ENCODE data around the gene ANKS1B.

Gene ANKS1B

GRCh38 chr12:99711246-99711645, 273.5 kb downstream of the ANKS1B start:
- TF ChIP-seq CTCF (IDR thresholded peaks at IDR 0.05; ENCODE audit: low read depth, low read length) = no peak
- no peak for DNase-seq (ENCODE audit: extremely low read depth, low read depth)

GRCh38 chr12:99709619-99710018, 275.1 kb downstream of the ANKS1B start:
- TF ChIP-seq CTCF (IDR thresholded peaks at IDR 0.05; ENCODE audit: low read depth, low read length) = no peak
- no peak for DNase-seq (ENCODE audit: extremely low read depth, low read depth)

- no peak for DNase-seq (ENCODE audit: extremely low read depth, low read depth)
- TF ChIP-seq CTCF (IDR thresholded peaks at IDR 0.05; ENCODE audit: low read depth, low read length) = no peak
Measured at GRCh38 chr12:99709116-99709515, 275.6 kb downstream of the ANKS1B start.

- DNase-seq (ENCODE audit: extremely low read depth, low read depth) = no peak
- TF ChIP-seq CTCF (IDR thresholded peaks at IDR 0.05; ENCODE audit: low read depth, low read length) = no peak
Measured at GRCh38 chr12:99707883-99708282, 276.9 kb downstream of the ANKS1B start.

- TF ChIP-seq CTCF (IDR thresholded peaks at IDR 0.05; ENCODE audit: low read depth, low read length) = no peak
- DNase-seq (ENCODE audit: extremely low read depth, low read depth) = no peak
Measured at GRCh38 chr12:99706736-99707473, 277.8 kb downstream of the ANKS1B start.

GRCh38 chr12:99704458-99704857, 280.3 kb downstream of the ANKS1B start:
- no peak for TF ChIP-seq CTCF (IDR thresholded peaks at IDR 0.05; ENCODE audit: low read depth, low read length)
- no peak for DNase-seq (ENCODE audit: extremely low read depth, low read depth)

GRCh38 chr12:99704036-99704435, 280.7 kb downstream of the ANKS1B start:
- no peak for TF ChIP-seq CTCF (IDR thresholded peaks at IDR 0.05; ENCODE audit: low read depth, low read length)

More at GRCh38 chr12:99704036-99704435, 280.7 kb downstream of the ANKS1B start:
- no peak for DNase-seq (ENCODE audit: extremely low read depth, low read depth)

Data from AG09319 (cell line).